COLO829 (cell line): ENCODE measurements around the gene KLRG1.

Experiments used
- DNase-seq: peaks from one replicate; pipeline ENCODE4 v3.0.0; 2012; ENCODE audit warnings: low spot score

Gene KLRG1

DNA sequence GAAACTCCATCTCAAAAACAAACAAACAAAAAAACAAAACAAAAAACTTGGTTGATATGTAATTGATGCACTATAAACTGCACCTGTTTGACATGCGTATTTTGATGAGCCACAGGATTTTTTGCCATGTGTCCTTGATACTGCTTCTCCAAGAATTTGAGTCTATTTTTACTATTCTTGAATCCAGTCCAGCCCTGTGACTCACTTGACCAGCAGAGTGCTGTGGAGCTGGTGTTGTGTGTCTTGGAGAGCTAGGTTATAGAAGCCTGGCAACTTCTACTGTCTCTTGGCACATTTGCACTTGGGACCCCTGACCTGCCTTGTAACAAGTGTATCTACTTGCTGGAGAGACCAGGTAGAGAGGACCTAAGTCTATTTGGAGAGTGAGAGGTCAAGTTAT lies 52.0 kb downstream of the KLRG1 start:
- no peak for DNase-seq

GRCh38 chr12:9043766-9044165 lies 54.4 kb downstream of the KLRG1 start:
- no peak for DNase-seq

DNA sequence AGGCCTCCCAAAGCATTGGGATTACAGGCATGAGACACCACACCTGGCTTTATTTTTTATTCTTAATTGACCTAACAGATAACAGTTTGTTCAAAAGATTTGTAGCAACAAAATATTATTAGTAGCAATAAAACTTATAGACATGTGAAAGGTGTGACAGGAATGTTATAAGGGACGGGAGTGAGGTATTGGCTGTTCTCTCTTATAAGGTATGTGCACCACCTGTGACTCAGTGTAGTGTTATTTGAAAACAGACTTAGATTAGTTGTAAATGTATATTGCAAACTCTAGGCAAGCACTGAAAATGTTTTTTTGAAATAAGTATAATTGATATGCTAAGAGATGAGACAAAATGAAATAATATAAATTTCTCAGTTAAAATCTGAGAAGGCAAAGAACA lies 57.8 kb downstream of the KLRG1 start:
- no peak for DNase-seq

- no peak for DNase-seq
These were observed 59.6 kb downstream of the KLRG1 start for GRCh38 chr12:9048930-9049329.

- peak; percentile 23 for DNase-seq
These were observed 60.3 kb downstream of the KLRG1 start for GRCh38 chr12:9049520-9050133.

GRCh38 chr12:9050521-9051157 lies 61.3 kb downstream of the KLRG1 start:
- DNase-seq = no peak

DNA sequence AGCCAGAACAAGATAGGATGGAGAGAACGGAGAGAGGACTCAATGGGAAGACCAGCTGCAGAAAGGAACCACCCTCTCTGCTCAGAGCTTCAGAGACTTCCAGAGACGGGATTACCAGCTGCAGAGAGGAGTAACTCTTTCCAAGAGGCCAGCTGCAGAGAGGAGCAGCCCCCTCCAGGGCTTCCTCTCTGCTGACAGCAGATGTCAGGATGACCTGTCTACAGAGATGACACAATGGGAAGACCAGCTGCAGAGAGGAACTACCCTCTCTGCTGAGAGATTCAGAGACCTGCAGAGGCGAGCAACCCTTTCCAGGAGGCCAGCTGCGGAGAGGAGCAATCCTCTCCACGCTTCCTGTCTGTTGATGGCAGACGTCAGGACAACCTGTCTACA lies 61.8 kb downstream of the KLRG1 start:
- DNase-seq = no peak

DNA sequence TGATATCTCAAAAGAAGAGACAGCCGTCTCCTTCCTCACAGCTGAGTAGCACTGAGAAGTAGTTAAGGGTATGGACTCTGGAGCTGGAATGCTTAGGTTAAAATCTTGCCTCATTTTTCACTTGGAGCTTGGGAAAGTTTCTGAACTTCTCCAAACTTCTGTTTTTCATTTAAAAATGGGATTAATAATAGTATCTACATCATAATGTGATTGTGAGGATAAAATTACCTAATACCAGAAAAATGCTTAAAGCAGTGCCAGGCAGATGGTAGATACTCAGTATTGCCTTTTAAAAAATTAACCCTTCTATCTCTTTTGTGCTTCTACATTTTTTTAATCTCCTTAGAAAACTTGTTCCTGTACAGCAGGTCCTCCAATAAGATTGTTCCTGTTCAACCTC lies 63.3 kb downstream of the KLRG1 start:
- no peak for DNase-seq
